SK-N-MC (cell line): ENCODE data around the gene NINL.

Experiments used
- EZH2 ChIP-seq: fragments of 200-600 bp; sonication (generic); IDR thresholded peaks from one replicate; pipeline ENCODE4 v1.6.1; 2017; ENCODE audit warnings: antibody characterized with exemption
- POLR2AphosphoS5 ChIP-seq: IDR thresholded peaks from 2 replicates; pipeline ENCODE4 v1.6.1; 2012; ENCODE audit warnings: mild to moderate bottlenecking, low read depth, low read length, borderline replicate concordance

DNA sequence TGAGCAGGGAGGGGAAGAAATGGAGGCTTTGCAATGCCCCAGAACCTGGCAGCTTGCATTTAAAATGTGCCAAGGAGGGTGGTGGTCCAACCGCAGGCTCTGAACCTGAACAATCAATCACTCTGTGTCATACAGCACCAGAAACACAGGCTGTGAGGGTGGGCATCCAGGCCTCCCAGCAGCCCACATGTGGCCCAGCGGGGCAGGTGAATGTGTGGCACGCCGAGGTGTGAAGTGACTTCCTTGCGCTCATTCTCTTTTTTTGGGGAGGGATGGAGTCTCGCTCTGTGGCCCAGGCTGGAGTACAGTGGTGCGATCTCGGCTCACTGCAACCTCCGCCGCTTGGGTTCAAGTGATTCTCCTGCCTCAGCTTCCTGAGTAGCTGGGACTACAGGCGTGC, 97.4 kb downstream of the NINL start:
- TF ChIP-seq EZH2 = no peak
- no peak for TF ChIP-seq POLR2AphosphoS5
